Measurements from ENCODE around the gene KCNQ5. TPM values are rescaled to one million over a fixed set of nuclear protein-coding genes. Genes with fewer than 3 reads are reported as not detected.

KCNQ5 gene
- polyA plus RNA-seq, 1 donor (not counting 4 experiments of a cell fraction or from before 2014, with no cell fraction given) = 3.4 TPM

GRCh38 chr6:72953971-72954381 is 332.1 kb downstream of the KCNQ5 start:
- H3K27me3 ChIP-seq (ENCODE audit: control insufficient read depth, extremely low read depth, insufficient read depth, low read length) = no peaks in the 10 kb centered on the region
- DNase-seq (ENCODE audit: low read depth, low spot score) (peak; percentile 11), FAIRE-seq (peak; percentile 76)
- dilution Hi-C loops (cut with MboI; ENCODE audit: extremely low pct_ligation_motif_present, low sequenced_read_pairs) = no loop called here
- H3K4me3 ChIP-seq (ENCODE audit: control insufficient read depth in 2 of 3, extremely low read depth in 1 of 3, insufficient read depth in 2 of 3, low read depth in 1 of 3, low read length in 3 of 3) = no peak overlapping the region
- H3K4me2 ChIP-seq (ENCODE audit: control insufficient read depth, extremely low read depth, insufficient read depth, low read depth, low read length) = peak overlapping the region; percentile 6
- H3K36me3 ChIP-seq (ENCODE audit: control insufficient read depth in 2 of 2, extremely low read depth in 1 of 2, insufficient read depth in 2 of 2, low read length in 2 of 2) = no peaks in the 10 kb centered on the region
- no peak overlapping the region for H3K9ac ChIP-seq (ENCODE audit: control insufficient read depth, extremely low read depth, insufficient read depth, low read length)
- no peaks in the 10 kb centered on the region for H3K9me1 ChIP-seq (ENCODE audit: control insufficient read depth, extremely low read depth, insufficient read depth, low read length)
- no peaks in the 10 kb centered on the region for H4K20me1 ChIP-seq (ENCODE audit: control insufficient read depth, extremely low read depth, insufficient read depth, low read length)
- H3K27ac ChIP-seq (ENCODE audit: control insufficient read depth, insufficient read depth, low read length) = no peak overlapping the region
- H2AFZ ChIP-seq (ENCODE audit: control insufficient read depth, low read length) = no peak overlapping the region
- no peaks in the 10 kb centered on the region for H3K9me3 ChIP-seq (ENCODE audit: control insufficient read depth, low read depth, low read length)
- TF ChIP-seq CTCF (optimal IDR thresholded peaks at IDR 0.05 in 1 of 3, IDR thresholded peaks at IDR 0.05 in 1 of 3, conservative IDR thresholded peaks at IDR 0.05 in 1 of 3; ENCODE audit: extremely low read depth in 1 of 3, insufficient read depth in 2 of 3, low read length in 3 of 3) (no peak), EZH2 (IDR thresholded peaks at IDR 0.05; ENCODE audit: low read length) (no peak)
- peaks cover 18% of the 10 kb centered on the region for H3K4me1 ChIP-seq (ENCODE audit: control insufficient read depth, extremely low read depth, insufficient read depth, low read length)
- no peaks in the 10 kb centered on the region for H3K79me2 ChIP-seq (ENCODE audit: control insufficient read depth, insufficient read depth, low read length)

GRCh38 chr6:72954716-72955115 is 332.9 kb downstream of the KCNQ5 start:
- no peak for TF ChIP-seq EZH2 (IDR thresholded peaks at IDR 0.05; ENCODE audit: low read length)
- DNase-seq (ENCODE audit: low read depth, low spot score) = no peak
- no peaks in the 10 kb centered on the region for H3K36me3 ChIP-seq (ENCODE audit: control insufficient read depth in 2 of 2, extremely low read depth in 1 of 2, insufficient read depth in 2 of 2, low read length in 2 of 2)
- no peak overlapping the region for H3K9ac ChIP-seq (ENCODE audit: control insufficient read depth, extremely low read depth, insufficient read depth, low read length)
- no peak overlapping the region for H2AFZ ChIP-seq (ENCODE audit: control insufficient read depth, low read length)
- H3K4me1 ChIP-seq (ENCODE audit: control insufficient read depth, extremely low read depth, insufficient read depth, low read length) = peaks cover 18% of the 10 kb centered on the region
- dilution Hi-C loops (cut with MboI; ENCODE audit: extremely low pct_ligation_motif_present, low sequenced_read_pairs) = no loop called here
- no peaks in the 10 kb centered on the region for H3K9me3 ChIP-seq (ENCODE audit: control insufficient read depth, low read depth, low read length)
- H3K79me2 ChIP-seq (ENCODE audit: control insufficient read depth, insufficient read depth, low read length) = no peaks in the 10 kb centered on the region
- H3K4me2 ChIP-seq (ENCODE audit: control insufficient read depth, extremely low read depth, insufficient read depth, low read depth, low read length) = no peak overlapping the region
- H4K20me1 ChIP-seq (ENCODE audit: control insufficient read depth, extremely low read depth, insufficient read depth, low read length) = no peaks in the 10 kb centered on the region
- no peaks in the 10 kb centered on the region for H3K9me1 ChIP-seq (ENCODE audit: control insufficient read depth, extremely low read depth, insufficient read depth, low read length)
- no peak for FAIRE-seq
- H3K27me3 ChIP-seq (ENCODE audit: control insufficient read depth, extremely low read depth, insufficient read depth, low read length) = no peaks in the 10 kb centered on the region
- H3K4me3 ChIP-seq (ENCODE audit: control insufficient read depth in 2 of 3, extremely low read depth in 1 of 3, insufficient read depth in 2 of 3, low read depth in 1 of 3, low read length in 3 of 3) = no peak overlapping the region
- no peak overlapping the region for H3K27ac ChIP-seq (ENCODE audit: control insufficient read depth, insufficient read depth, low read length)

GRCh38 chr6:72955666-72956065 is 333.8 kb downstream of the KCNQ5 start:
- Histone ChIP-seq H3K27me3 (ENCODE audit: control insufficient read depth, extremely low read depth, insufficient read depth, low read length) (no peaks in the 10 kb centered on the region), H3K4me1 (ENCODE audit: control insufficient read depth, extremely low read depth, insufficient read depth, low read length) (peaks cover 13% of the 10 kb centered on the region), H3K9ac (ENCODE audit: control insufficient read depth, extremely low read depth, insufficient read depth, low read length) (no peak overlapping the region), H3K9me1 (ENCODE audit: control insufficient read depth, extremely low read depth, insufficient read depth, low read length) (no peaks in the 10 kb centered on the region), H3K79me2 (ENCODE audit: control insufficient read depth, insufficient read depth, low read length) (no peaks in the 10 kb centered on the region), H4K20me1 (ENCODE audit: control insufficient read depth, extremely low read depth, insufficient read depth, low read length) (no peaks in the 10 kb centered on the region), H3K36me3 (ENCODE audit: control insufficient read depth in 2 of 2, extremely low read depth in 1 of 2, insufficient read depth in 2 of 2, low read length in 2 of 2) (no peaks in the 10 kb centered on the region), H2AFZ (ENCODE audit: control insufficient read depth, low read length) (no peak overlapping the region), H3K27ac (ENCODE audit: control insufficient read depth, insufficient read depth, low read length) (no peak overlapping the region), H3K4me2 (ENCODE audit: control insufficient read depth, extremely low read depth, insufficient read depth, low read depth, low read length) (no peak overlapping the region), H3K9me3 (ENCODE audit: control insufficient read depth, low read depth, low read length) (no peaks in the 10 kb centered on the region), H3K4me3 (ENCODE audit: control insufficient read depth in 2 of 3, extremely low read depth in 1 of 3, insufficient read depth in 2 of 3, low read depth in 1 of 3, low read length in 3 of 3) (no peak overlapping the region)
- FAIRE-seq (no peak), DNase-seq (ENCODE audit: low read depth, low spot score) (no peak)
- TF ChIP-seq CTCF (optimal IDR thresholded peaks at IDR 0.05 in 1 of 3, IDR thresholded peaks at IDR 0.05 in 1 of 3, conservative IDR thresholded peaks at IDR 0.05 in 1 of 3; ENCODE audit: extremely low read depth in 1 of 3, insufficient read depth in 2 of 3, low read length in 3 of 3) (no peak), EZH2 (IDR thresholded peaks at IDR 0.05; ENCODE audit: low read length) (no peak)
- dilution Hi-C loops (cut with MboI; ENCODE audit: extremely low pct_ligation_motif_present, low sequenced_read_pairs) = no loop called here

Data from keratinocyte (primary cell).